Activated T-helper 1 cell treated with Interleukin-2 at 50 U/mL for 16 hours (primary cell): ENCODE results near the gene IGFBP7.

Experiments
- DNase-seq: peaks from one replicate; pipeline ENCODE4 v3.0.0-alpha.2; 2020; ENCODE audit warnings: low read depth

The IGFBP7 gene

DNA sequence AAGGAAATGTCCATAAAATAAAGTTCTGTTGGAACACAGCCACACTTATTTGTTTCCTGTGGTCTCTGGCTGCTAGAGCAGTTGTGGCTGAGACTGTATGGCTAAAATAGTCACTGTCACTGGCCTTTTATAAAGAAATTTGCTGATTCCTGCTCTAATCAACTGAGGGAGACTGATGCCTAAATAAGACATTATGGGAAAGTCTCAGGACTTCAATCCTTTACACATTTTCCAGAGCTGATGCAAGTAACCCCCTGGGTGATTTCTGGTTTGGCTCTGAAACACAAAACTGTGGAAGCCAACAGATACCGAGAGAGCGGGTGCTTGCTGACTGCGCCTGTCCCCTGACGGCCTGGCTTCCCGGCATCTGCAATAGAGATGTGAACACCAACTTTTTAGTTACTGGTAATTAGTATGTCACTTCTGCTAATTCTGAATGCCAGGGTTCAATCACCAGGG, 67.4 kb downstream of the IGFBP7 start:
- DNase-seq, result no peak

DNA sequence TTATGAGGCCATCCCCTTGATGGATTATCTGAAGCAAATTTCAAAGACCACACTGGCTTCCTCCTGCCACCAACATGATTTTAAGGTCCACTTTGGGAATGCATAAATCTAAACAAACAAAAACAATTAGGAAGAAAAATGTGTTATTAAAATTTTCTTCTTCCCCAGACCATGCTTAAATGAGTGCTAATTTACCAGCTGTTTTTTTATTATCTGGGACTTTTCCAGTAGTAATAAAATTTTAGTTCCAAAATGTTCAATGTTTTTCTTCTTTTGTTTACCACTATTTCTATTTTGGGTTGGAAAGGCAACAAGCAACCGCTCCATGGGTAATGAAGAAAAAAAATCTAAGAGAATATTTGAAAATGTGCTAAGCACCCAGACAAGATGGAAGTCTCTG, 69.2 kb downstream of the IGFBP7 start:
- no peak for DNase-seq

GRCh38 chr4:57040510-57040909, 69.7 kb downstream of the IGFBP7 start:
- DNase-seq, result no peak

- no peak for DNase-seq
Measured at GRCh38 chr4:57039345-57039744, 70.8 kb downstream of the IGFBP7 start.

DNA sequence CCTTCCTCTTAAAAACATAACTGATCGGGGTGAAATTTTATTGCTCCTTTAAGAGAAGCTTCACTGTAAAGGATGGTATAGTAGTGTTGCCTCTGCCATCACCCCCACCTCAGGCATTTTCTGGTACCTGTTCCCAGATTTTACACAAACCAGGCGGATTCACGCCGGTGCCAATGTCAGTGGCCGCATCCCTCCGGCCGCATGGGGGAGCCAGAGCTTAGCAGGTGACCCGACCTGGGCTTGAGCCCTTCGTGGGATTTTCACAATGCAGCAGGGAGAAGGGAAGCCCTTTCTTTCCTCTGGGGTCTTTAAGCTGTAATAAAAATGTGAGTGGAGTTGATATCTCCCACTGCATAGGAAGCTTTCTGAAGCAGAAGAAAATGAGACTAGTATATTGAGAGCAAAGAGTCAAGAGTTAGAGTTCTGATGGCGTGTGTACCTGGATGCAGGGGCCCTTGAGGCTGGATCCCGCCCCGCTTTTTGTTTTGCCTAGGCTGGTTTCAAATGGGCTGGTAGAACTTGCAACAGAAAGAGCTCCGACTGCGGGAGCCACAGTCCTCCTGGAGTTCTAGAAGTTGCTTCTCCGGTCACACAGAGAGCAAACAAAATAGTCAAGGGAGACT, 72.1 kb downstream of the IGFBP7 start:
- no peak for DNase-seq

- no peak for DNase-seq
Measured at GRCh38 chr4:57034520-57034919, 75.7 kb downstream of the IGFBP7 start.

- DNase-seq, result no peak
Measured at GRCh38 chr4:57023104-57023503, 87.1 kb downstream of the IGFBP7 start.

GRCh38 chr4:57020467-57021101, 89.6 kb downstream of the IGFBP7 start:
- DNase-seq, result no peak

GRCh38 chr4:57018980-57019379, 91.2 kb downstream of the IGFBP7 start:
- no peak for DNase-seq

DNA sequence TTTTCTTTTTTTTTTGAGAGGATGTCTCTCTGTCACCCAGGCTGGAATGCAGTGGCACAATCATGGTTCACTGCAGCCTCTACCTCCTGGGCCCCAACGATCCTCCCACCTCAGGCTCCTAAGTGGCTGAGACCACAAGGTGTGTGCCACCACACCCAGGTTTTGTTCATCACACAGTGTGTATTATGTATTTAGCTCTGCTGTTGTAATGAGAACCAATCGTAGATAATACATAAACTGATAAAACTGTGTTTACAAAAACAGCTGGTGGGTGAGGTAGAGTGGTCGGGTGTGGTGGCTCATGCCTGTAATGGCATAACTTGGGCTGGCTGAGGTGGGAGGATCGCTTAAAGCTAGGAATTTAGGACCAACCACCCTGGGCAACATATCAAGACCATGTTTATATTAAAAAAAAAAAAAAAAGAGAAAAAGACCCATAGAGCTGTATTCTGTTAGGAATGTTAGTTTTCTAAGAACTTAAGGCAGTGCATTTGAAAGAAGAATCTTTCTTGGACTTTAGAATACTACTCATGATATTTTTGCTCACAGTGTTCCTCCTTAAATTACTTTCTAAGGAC, 96.6 kb downstream of the IGFBP7 start:
- no peak for DNase-seq

- no peak for DNase-seq
Measured at GRCh38 chr4:56999751-57000150, 110.4 kb downstream of the IGFBP7 start.

GRCh38 chr4:56995525-56995924, 114.7 kb downstream of the IGFBP7 start:
- DNase-seq, result no peak

- DNase-seq, result no peak
Measured at GRCh38 chr4:56990109-56990905, 119.9 kb downstream of the IGFBP7 start.

DNA sequence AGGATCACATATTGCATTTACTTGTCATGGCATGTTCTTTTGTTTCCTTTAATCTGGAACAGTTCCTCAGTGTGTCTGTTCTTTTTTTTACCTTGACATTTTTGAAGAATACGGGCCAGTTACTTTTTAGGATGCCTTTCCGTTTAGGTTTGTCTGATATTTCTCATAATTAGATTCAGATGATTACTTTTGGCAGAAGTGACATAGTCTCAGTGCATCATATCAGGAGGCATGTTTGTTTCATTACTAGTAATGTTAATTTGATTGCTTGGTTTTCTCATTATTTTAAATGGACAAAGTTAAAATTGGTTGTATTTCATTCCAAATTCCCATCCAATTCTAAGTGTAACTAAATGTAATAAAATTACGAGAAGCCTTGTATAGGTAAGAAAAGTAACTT, 123.2 kb downstream of the IGFBP7 start:
- DNase-seq, result no peak

DNA sequence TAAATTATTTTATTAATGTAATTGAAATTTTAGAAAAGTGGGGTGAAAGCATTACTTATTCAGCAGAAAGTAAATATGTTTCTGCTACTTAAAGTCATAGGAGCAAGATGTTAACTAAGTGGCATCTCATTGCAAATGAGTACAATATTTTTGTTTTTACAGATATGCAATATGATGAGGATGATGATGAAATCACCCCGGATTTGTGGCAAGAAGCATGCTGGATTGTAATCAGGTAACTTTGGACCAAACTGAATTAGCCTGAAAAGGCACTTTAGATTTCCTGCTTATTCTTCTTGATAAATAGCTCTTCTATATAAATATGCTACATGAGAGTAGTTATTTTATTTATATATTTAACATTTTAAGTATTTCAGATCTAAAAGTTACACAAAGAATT, 124.0 kb downstream of the IGFBP7 start:
- no peak for DNase-seq

DNA sequence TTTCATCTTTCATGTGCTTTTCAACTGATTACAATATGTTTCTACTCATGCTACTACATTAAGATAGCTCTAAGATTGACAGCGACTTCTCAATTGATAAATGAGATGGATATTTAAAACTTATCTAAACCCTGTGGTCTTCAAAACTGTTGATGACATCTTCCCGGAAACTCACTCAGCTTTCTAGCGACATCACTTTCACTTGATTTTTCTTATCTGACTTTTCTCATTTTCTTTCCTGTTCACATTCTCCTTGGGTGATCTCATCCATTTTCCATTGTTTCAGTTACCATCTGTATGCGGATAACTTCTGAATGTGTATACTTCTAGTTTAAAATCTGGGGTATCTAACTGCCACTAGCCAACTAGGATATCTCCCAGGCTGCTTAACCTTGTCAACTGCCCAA, 128.4 kb downstream of the IGFBP7 start:
- DNase-seq, result no peak
